CD4-positive, alpha-beta T cell treated with Interleukin-6 at 100 ng/mL for 8 hours (primary cell): ENCODE measurements around the gene LRFN2.

ENCODE experiments used
- DNase-seq: peaks from one replicate; pipeline ENCODE4 v3.0.0-alpha.2; 2020; ENCODE audit warnings: mixed read lengths, low spot score

The LRFN2 gene

GRCh38 chr6:40543776-40544175 lies 43.4 kb downstream of the LRFN2 start:
- no peak for DNase-seq

GRCh38 chr6:40543146-40543545 lies 44.0 kb downstream of the LRFN2 start:
- no peak for DNase-seq

- DNase-seq = no peak
Measured at GRCh38 chr6:40542175-40542764, 44.9 kb downstream of the LRFN2 start.

DNA sequence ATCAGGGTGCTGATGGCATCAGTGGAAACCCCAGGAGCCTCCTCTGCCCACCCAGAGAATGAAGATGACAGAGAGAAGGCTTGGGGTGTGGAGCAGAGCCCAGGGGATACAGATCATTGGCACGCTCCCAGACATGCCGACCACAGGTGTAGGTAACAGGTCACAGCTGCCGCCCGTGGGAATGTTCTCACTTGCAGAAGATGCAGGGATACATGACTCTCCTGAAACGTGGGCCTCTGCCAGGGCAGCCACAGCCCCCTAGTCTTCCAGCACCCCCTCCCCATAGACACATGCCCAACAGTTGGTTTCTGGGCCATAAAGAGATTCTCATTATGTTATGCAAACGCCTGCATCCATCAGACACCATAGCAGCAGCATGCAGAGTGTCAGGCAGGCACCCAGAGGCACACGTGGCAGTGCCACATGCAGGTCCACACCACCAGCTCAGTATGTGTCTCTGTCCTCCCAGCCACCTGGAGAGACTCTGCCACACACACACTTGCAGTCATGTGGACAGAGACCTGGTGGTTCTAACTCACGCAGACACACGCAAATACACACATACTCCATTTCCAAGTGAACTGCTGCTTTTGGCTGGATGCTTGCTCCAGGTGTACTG lies 45.5 kb downstream of the LRFN2 start:
- no peak for DNase-seq

GRCh38 chr6:40540790-40541189 lies 46.4 kb downstream of the LRFN2 start:
- no peak for DNase-seq

- DNase-seq = no peak
Measured at GRCh38 chr6:40539853-40540252, 47.3 kb downstream of the LRFN2 start.

GRCh38 chr6:40538556-40538955 lies 48.6 kb downstream of the LRFN2 start:
- no peak for DNase-seq

GRCh38 chr6:40537446-40537845 lies 49.7 kb downstream of the LRFN2 start:
- no peak for DNase-seq

- DNase-seq = no peak
Measured at GRCh38 chr6:40536442-40536841, 50.7 kb downstream of the LRFN2 start.

DNA sequence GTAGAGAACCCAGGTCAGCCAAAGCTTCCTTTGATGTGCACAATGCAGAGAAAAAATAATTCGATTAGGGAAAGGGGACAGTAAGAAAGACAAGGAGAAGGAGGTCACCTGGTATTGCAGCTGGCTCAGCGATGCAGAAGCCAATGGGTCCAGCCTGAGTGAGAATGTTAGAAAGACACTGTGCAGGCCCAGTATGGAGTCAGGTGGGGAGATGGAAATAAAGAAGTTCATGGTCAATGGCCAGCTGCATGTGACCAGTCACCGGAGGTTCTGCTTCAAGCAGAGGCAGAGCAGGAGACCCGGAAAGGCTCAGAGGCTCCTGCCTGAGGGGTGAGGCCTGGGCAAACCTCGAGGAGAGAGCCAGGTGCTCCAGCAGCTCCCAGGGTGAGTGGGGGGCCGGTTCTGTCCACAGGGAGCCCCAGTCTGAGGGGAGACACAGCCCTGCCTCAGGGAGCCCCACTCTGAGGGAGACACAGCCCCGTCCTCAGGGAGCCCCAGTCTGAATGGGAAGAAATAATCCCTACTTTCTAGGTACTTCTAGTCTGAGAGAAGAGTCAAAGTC lies 51.3 kb downstream of the LRFN2 start:
- no peak for DNase-seq

DNA sequence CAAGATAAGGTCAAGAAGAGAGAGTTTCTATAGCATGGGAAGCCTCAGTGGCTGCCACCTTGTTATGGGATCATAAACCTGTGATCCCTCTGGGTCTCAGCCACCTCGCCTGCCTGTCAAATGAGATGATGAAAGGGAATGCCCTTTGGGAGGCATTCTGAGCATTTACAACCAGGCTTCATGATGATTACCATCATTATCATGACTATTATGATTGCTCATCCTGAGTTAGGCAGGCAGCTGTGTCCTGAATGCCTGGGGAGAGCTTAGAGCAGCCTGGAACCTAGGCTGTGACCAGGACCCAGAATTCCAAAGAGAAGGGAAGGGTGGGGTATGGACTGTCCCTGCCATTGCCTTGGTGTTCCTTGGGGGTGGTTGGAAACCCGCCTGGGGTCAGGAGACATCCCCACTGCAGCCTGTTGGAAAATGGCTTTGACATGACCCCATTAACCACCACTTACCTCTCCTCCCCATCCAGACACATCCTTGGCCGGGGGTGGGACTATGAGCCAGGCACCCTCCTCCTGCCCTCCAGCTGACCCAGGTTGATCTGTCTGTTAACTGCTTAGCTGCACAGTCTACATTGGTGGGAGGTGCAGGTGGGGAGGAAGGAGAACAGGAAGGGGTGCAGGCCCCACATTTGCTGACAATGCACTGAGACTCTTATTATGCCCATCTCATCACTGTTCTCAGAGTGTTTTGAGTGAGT lies 51.9 kb downstream of the LRFN2 start:
- DNase-seq = no peak

GRCh38 chr6:40532349-40533000 lies 54.7 kb downstream of the LRFN2 start:
- DNase-seq = no peak

DNA sequence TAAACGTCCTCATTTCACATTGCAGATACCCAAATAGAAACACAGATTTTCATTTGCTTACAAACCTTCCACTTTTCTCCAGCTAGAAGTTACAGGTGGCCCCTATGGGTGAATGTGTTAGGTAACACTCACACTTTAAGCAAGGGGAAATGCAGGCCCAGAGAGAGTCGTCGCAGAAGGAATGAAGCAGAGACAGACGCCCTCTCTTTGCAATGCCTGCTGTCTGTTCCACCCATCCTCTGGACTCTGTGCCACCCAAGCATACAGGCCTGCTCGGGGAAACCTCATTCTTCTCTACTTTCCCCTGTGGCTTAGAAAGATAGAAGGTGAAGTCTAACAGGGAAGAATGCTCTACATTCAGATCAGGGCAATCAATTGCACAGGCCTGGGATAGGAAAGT lies 57.2 kb downstream of the LRFN2 start:
- DNase-seq = no peak

- DNase-seq = no peak
Measured at GRCh38 chr6:40529040-40529439, 58.1 kb downstream of the LRFN2 start.

DNA sequence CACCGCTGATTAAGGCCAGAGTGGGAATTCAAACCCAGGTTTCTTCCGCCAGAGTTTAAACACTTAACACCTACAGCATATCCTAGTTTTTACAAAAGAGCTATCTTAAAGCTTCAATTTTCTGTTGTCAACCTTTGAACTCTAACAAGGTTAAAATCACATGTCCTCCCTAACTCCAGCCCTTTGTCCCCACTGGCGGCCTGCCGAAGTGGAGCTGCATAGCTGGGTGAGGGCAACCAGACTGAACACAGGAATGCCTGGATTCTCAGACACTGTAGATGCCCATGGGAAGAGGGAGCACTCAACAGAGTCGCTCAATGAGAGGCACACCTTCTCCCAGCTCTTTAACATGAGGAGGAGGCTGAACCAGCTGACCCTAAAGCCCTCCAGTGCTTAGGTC lies 59.1 kb downstream of the LRFN2 start:
- DNase-seq = no peak

DNA sequence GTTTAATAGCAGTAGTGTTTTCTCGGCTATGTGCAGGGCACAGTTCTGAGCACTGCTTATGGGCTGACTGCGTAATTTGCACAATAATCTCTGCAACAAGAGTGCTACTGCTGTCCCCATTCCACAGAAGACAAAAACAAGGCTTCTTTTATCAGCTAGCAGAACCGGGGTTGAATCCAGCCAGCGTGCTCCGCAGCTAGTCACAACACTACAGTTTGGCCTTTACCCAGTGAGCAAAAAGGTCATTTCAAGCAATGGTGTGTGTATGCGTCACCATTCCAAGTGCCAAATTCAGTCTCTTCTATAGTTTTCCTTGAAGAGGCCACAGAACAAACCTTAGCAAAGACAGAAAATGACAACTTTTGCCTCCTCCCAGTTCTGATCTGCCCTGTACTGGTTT lies 61.1 kb downstream of the LRFN2 start:
- no peak for DNase-seq

- DNase-seq = no peak
Measured at GRCh38 chr6:40524797-40525585, 62.2 kb downstream of the LRFN2 start.

DNA sequence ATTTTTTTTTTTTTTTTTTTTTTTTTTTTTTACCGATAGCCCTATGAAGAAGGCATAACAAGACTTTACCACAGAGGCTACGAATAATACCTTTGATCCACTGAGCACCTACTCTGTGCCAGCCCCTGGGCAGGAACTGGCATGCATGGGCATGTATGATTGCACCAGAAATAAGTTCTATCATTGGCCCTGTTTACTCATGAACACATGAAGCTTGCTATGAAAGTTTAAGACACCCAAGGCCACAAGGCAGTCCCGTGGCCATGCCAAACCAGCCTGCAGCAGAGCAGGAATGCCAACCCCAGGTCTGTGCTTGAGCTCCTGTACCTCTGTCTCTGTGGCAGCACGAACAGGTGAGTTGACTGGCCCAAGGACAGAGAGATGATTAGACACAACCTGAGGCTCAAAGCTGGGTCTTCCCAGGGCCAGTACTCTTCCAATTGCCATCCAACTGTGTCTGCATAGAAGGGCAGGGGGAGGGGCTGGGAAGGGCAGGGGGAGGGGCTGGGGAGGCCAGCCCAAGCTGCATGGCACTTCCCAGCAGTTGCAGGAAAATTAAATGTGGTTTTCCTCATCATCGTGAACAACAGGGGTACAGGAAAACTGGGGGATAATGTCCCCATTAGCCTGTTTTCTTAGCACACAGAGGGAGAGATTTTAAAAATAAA lies 63.5 kb downstream of the LRFN2 start:
- DNase-seq = no peak

DNA sequence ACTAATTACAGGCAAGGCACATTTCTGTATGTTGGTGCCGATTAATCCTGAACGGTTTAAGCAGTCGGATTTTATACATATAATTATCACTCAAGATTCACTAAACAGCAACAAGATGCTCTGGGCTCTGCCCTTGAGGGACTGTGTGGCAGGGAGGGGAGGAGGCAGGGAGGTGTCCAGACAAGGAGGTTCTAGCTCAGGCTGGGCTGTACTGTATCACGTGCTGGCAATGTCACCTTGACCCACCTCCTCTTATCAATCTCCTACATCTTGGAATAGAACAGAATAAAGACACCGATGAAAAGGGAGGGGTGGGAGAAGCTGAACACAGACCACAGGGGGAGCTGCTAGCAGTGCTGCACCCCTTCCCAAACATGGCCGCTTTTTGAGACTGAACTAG lies 65.7 kb downstream of the LRFN2 start:
- DNase-seq = no peak

GRCh38 chr6:40520678-40521077 lies 66.5 kb downstream of the LRFN2 start:
- DNase-seq = no peak

DNA sequence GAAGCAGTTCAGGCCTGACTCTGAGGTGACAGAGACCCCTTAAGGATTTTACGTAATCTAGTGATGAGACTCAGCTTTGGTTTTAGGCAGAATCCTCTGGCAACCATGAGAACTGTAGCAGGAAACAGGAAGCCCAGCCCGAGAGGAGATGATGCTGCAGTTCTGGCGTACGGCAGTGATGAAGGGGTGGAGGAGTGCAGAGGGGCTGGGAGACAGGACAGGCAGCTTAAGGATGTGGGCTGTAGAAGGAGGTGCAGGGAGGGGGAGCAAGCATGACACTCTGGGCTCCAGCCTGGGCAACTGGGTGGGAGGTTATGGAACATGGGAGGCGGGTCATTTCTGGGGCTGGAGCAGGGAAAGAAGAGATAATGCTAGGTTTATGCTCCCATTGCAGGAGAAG lies 67.1 kb downstream of the LRFN2 start:
- DNase-seq = no peak
